Measurements from ENCODE around the gene EMD.

DNA sequence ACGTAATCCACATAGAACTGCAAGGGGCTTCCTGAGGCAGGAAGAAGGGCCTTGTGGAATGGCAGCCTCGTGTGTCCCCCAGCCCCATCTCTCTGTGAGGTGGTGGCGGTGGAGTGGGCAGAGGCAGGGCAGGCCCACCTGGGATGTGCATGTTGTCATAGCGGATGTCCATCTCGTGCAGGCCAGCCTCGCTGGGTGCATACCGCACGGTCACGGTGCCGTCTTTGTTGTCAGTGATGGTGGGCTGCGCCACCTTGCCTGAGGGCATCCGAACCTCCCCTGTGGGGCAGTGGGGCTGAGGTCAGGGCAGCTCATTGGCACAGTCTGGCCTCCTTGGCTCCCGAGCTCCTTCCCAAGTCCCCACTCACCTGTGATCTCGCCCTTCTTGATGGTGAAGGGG, 25.1 kb upstream of the EMD start:
- TF ChIP-seq, protein P1, sequence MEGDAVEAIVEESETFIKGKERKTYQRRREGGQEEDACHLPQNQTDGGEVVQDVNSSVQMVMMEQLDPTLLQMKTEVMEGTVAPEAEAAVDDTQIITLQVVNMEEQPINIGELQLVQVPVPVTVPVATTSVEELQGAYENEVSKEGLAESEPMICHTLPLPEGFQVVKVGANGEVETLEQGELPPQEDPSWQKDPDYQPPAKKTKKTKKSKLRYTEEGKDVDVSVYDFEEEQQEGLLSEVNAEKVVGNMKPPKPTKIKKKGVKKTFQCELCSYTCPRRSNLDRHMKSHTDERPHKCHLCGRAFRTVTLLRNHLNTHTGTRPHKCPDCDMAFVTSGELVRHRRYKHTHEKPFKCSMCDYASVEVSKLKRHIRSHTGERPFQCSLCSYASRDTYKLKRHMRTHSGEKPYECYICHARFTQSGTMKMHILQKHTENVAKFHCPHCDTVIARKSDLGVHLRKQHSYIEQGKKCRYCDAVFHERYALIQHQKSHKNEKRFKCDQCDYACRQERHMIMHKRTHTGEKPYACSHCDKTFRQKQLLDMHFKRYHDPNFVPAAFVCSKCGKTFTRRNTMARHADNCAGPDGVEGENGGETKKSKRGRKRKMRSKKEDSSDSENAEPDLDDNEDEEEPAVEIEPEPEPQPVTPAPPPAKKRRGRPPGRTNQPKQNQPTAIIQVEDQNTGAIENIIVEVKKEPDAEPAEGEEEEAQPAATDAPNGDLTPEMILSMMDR (IDR thresholded peaks at IDR 0.05 in 2 of 3, conservative IDR thresholded peaks at IDR 0.05 in 1 of 3; ENCODE audit: control insufficient read depth in 2 of 3, extremely low read depth in 1 of 3, insufficient read depth in 1 of 3, low read depth in 3 of 3, low read length in 3 of 3) = no peak
- TF ChIP-seq EZH2 (IDR thresholded peaks at IDR 0.05; ENCODE audit: borderline replicate concordance, control insufficient read depth, low read depth, low read length) (no peak), SP1 (IDR thresholded peaks at IDR 0.05; ENCODE audit: low read depth, low read length) (no peak)
